ENCODE data around the gene PRDM12. TPM values are rescaled to one million over a fixed set of nuclear protein-coding genes. Genes with fewer than 3 reads are reported as not detected.

The PRDM12 gene
- total RNA-seq, 2 experiments from 2014 or later: 0.14 TPM; not detected in 1

DNA sequence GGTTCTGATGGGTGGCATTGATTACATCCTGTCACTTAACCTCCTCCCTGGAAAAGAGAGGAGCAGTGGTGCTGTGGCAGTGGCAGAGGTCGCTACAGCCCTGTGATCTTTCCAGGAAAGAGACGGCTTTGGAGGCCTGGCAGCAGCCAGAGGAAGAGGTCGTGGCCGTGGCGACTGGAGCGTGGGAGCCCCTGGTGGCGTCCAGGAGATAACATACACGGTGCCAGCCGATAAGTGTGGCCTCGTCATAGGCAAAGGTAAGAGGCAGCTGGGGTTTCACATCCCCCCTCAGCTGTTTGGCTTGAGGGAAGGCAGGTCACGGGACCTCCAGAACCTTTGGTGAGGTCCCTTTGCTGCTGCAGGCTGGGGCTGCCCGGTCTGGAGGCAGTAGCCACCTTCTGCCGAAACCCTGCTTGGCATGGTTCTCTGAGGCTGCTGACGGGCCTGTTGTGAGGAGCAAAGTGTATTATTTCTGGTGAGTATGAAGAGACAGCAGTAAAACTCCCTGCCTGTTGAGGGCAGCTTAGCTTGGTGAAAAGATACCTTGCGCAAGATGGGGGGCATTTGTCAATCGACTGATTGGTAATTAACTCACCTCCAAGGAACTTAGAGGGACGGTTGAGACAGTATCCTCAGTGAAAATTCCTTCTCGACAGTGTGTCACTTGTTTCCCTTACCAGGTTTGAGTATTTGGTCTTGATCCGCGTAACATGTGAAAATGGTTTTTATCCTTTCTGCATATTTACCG, 38.0 kb upstream of the PRDM12 start:
- POLR2A ChIA-PET: no interaction called here
- ATAC-seq (no peak), DNase-seq (no peak)
- no peaks in the 10 kb centered on the region for H3K9me3 Mint-ChIP-seq
- peaks cover 20% of the 10 kb centered on the region for H3K36me3 Mint-ChIP-seq (ENCODE audit: low read depth)
- intact Hi-C loops (cut with micrococcal nuclease): no loop called here
- CTCF ChIA-PET: no interaction called here
- no peak overlapping the region for H3K4me3 Mint-ChIP-seq
- no peak overlapping the region for H3K27ac Mint-ChIP-seq
- TF ChIP-seq, protein P1, sequence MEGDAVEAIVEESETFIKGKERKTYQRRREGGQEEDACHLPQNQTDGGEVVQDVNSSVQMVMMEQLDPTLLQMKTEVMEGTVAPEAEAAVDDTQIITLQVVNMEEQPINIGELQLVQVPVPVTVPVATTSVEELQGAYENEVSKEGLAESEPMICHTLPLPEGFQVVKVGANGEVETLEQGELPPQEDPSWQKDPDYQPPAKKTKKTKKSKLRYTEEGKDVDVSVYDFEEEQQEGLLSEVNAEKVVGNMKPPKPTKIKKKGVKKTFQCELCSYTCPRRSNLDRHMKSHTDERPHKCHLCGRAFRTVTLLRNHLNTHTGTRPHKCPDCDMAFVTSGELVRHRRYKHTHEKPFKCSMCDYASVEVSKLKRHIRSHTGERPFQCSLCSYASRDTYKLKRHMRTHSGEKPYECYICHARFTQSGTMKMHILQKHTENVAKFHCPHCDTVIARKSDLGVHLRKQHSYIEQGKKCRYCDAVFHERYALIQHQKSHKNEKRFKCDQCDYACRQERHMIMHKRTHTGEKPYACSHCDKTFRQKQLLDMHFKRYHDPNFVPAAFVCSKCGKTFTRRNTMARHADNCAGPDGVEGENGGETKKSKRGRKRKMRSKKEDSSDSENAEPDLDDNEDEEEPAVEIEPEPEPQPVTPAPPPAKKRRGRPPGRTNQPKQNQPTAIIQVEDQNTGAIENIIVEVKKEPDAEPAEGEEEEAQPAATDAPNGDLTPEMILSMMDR (IDR thresholded peaks at IDR 0.05): no peak
- no peaks in the 10 kb centered on the region for H3K27me3 Mint-ChIP-seq
- no peaks in the 10 kb centered on the region for H3K4me1 Mint-ChIP-seq (ENCODE audit: low read depth)

DNA sequence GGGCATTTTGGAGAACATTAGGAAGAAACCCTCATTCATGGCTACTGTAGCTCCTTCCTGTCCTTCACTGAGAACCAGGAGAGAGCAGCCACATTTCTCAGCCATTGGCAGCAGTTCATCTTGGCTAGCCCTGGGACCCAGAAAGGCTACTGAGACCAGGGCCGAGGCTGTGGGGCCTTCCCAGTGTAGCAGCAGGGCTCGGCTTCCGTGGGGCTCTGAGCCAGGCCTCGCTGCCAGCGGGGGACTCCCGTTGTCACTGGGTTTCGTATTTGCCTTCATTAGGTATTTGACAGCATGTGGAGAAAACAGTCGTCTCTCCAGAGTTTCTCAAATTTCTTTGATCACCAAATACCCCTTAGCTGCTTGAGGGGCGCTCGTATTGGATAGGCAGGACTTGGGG, 37.3 kb upstream of the PRDM12 start:
- POLR2A ChIA-PET: no interaction called here

DNA sequence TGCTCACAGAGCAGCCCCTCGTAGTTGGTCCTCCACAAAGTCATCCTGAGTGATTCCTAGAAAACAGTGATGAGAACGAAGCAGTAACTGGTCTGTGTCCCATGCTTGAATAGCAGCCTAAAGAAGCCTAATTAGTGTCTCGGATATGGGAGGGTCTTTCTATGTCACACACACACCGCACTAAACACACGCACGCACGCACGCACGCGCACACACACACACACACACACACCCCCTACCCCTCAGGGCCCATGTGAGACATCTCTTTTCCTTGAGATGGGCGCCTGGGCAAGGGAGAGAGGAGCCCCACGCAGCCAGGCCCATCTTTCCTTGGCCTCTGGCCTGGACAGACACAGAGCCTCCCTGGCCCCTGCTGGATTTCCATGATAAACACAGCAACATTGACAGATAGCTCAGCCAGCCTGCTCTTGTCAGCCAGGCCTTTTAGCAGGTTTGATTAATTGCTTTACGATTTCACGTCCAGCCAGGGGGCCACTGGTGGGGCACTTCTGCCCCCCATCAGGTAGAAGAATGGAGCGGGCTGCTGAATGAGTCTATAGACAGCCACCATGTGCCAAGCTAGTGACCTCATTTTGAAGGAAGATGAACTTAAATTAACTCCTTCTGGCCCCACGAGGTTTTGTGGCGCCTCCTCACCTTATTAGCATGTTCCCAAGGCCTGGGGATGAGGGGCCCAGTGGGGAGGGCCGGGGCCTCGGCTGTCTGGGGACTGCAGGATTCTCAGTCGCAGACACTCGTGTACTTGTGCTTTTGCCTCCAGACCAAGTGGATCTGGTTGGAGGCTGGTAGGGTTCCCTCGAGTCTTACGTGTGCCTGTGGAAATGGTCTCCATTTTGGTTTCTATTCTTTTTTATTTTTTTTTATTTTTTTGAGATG, 36.2 kb upstream of the PRDM12 start:
- H3K27ac Mint-ChIP-seq: no peak overlapping the region
- peaks cover 23% of the 10 kb centered on the region for H3K36me3 Mint-ChIP-seq (ENCODE audit: low read depth)
- H3K4me3 Mint-ChIP-seq: no peak overlapping the region
- H3K9me3 Mint-ChIP-seq: no peaks in the 10 kb centered on the region
- no peaks in the 10 kb centered on the region for H3K27me3 Mint-ChIP-seq
- no peak for ATAC-seq
- DNase-seq: no peak
- TF ChIP-seq, protein P1 (IDR thresholded peaks at IDR 0.05): no peak
- ChIA-PET POLR2A (no interaction called here), CTCF (no interaction called here)
- no peaks in the 10 kb centered on the region for H3K4me1 Mint-ChIP-seq (ENCODE audit: low read depth)
- intact Hi-C loops (cut with micrococcal nuclease): no loop called here

More for the DNA sequence above, 37.3 kb upstream of the PRDM12 start:
- H3K36me3 Mint-ChIP-seq (ENCODE audit: low read depth): peaks cover 24% of the 10 kb centered on the region
- intact Hi-C loops (cut with micrococcal nuclease): no loop called here
- CTCF ChIA-PET: no interaction called here
- ATAC-seq: no peak
- no peaks in the 10 kb centered on the region for H3K4me1 Mint-ChIP-seq (ENCODE audit: low read depth)
- no peaks in the 10 kb centered on the region for H3K9me3 Mint-ChIP-seq
- no peak overlapping the region for H3K27ac Mint-ChIP-seq
- DNase-seq: no peak
- H3K27me3 Mint-ChIP-seq: no peaks in the 10 kb centered on the region
- H3K4me3 Mint-ChIP-seq: no peak overlapping the region
- TF ChIP-seq, protein P1 (IDR thresholded peaks at IDR 0.05): no peak

DNA sequence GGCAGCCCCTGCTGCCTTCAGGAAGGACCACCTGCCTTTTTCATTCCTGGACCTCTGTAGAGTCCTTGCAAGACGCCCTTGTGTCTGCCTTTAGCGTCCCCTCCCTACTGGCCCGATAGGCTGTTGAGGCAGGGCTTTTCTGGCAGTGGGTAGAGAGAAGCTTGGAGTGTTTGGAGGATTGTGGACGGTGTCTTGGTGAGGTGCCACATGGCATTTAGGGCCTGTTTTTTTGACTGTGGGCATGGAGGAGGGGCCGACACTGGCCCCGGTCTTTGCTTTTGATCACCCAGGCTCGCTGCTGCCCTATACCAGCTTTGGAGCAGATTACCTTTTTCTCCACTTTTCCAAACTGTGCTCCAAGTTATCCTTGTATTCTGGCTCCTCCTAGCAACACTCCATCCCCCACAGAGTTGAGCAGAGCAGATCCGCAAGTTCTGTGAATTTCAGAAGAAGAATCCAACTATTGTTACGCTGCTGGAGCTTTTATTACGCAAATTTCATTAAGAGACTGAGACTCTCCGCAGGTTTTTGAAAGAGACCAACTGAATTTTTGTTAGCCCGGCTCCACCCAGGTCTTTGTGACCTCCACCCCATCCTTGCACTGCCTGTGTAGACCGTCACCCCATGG, 34.8 kb upstream of the PRDM12 start:
- intact Hi-C loops (cut with micrococcal nuclease): no loop called here
- POLR2A ChIA-PET: no interaction called here

More for the DNA sequence above, 34.8 kb upstream of the PRDM12 start:
- Mint-ChIP-seq H3K27ac (no peak overlapping the region), H3K4me1 (ENCODE audit: low read depth) (no peaks in the 10 kb centered on the region), H3K4me3 (no peak overlapping the region), H3K36me3 (ENCODE audit: low read depth) (peaks cover 19% of the 10 kb centered on the region), H3K27me3 (no peaks in the 10 kb centered on the region), H3K9me3 (no peaks in the 10 kb centered on the region)
- ATAC-seq (no peak), DNase-seq (no peak)
- CTCF ChIA-PET: no interaction called here
- TF ChIP-seq, protein P1 (IDR thresholded peaks at IDR 0.05): no peak

All from activated CD8-positive, alpha-beta T cell treated with anti-CD3 and anti-CD28 coated beads for 36 hours (primary cell).